Osteoblast (primary cell): ENCODE measurements around the gene EVI5. TPM values are rescaled to one million over a fixed set of nuclear protein-coding genes. Genes with fewer than 3 reads are reported as not detected.
"Not testable (repeated sequence)": the region's sequence is repeated elsewhere in the genome, so short reads cannot be mapped to it uniquely, and the experiment has no call there.

Source experiments
- DNase-seq: peaks from one replicate; pipeline ENCODE4 v3.0.0; 2011; ENCODE audit warnings: low spot score, mixed read lengths; ENCODE audit not compliant: insufficient read length; ENCODE audit errors: missing footprints
- H2AFZ ChIP-seq: 2 replicates; pipeline ENCODE4 v1.6.0; 2011; ENCODE audit warnings: mild to moderate bottlenecking, low read length
- H3K27ac ChIP-seq: 2 replicates; pipeline ENCODE4 v1.5.1; 2011; ENCODE audit warnings: mild to moderate bottlenecking, low read depth, low read length, moderate library complexity
- H3K27me3 ChIP-seq: 2 replicates; pipeline ENCODE4 v1.6.0; 2012; ENCODE audit warnings: mild to moderate bottlenecking, control low read depth, inconsistent platforms, low read length, moderate library complexity; ENCODE audit not compliant: insufficient read depth
- H3K36me3 ChIP-seq: 2 replicates; pipeline ENCODE4 v1.5.1; 2011; ENCODE audit warnings: mild to moderate bottlenecking, low read length, control low read depth, moderate library complexity; ENCODE audit not compliant: insufficient read depth
- H3K4me1 ChIP-seq: 2 replicates; pipeline ENCODE4 v1.5.1; 2011; ENCODE audit warnings: mild to moderate bottlenecking, low read length, control low read depth, moderate library complexity; ENCODE audit not compliant: insufficient read depth
- H3K4me2 ChIP-seq: 2 replicates; pipeline ENCODE4 v1.6.0; 2011; ENCODE audit warnings: mild to moderate bottlenecking, low read length; ENCODE audit not compliant: insufficient read depth
- H3K4me3 ChIP-seq: fragments of 200-600 bp; sonication (generic); 3 replicates; pipeline ENCODE4 v1.5.1; 2012; ENCODE audit warnings: mild to moderate bottlenecking, low read length, inconsistent platforms; ENCODE audit not compliant: insufficient read depth
- H3K79me2 ChIP-seq: 2 replicates; pipeline ENCODE4 v1.6.0; 2012; ENCODE audit warnings: mild to moderate bottlenecking, low read length, control low read depth, inconsistent platforms; ENCODE audit not compliant: insufficient read depth
- H3K9me3 ChIP-seq: 2 replicates; pipeline ENCODE4 v1.5.1; 2011; ENCODE audit warnings: low read depth, low read length, control low read depth
- H4K20me1 ChIP-seq: 2 replicates; pipeline ENCODE4 v1.6.0; 2012; ENCODE audit warnings: mild to moderate bottlenecking, low read length, control low read depth; ENCODE audit not compliant: insufficient read depth
- CTCF ChIP-seq: IDR thresholded peaks from 2 replicates; pipeline ENCODE4 v1.5.1; 2011; ENCODE audit warnings: mild to moderate bottlenecking, low read depth, low read length, moderate library complexity; ENCODE audit errors: extremely low read depth
- total RNA-seq: library from RNA; depleted of rRNA; stranded (reverse); fragments of >200 nt; gene quantifications from 2 replicates; pipeline ENCODE4 v1.2.3, GENCODE V29; 2012

EVI5 gene
- total RNA-seq, 1 donor: 51.8 TPM

- H3K4me2 ChIP-seq: no peak overlapping the region
- H3K36me3 ChIP-seq: no peaks in the 10 kb centered on the region
- H3K27me3 ChIP-seq: no peaks in the 10 kb centered on the region
- no peak for TF ChIP-seq CTCF
- no peak for DNase-seq
- no peak overlapping the region for H3K27ac ChIP-seq
- no peaks in the 10 kb centered on the region for H4K20me1 ChIP-seq
- peaks cover 10% of the 10 kb centered on the region for H3K79me2 ChIP-seq
- no peak overlapping the region for H2AFZ ChIP-seq
- H3K9me3 ChIP-seq: no peaks in the 10 kb centered on the region
- H3K4me3 ChIP-seq: no peak overlapping the region
- peaks cover 4% of the 10 kb centered on the region for H3K4me1 ChIP-seq
Observed at GRCh38 chr1:92728697-92729096, 56.2 kb downstream of the EVI5 start.

- H3K9me3 ChIP-seq, H3K4me3 ChIP-seq, H3K4me1 ChIP-seq, H3K27ac ChIP-seq, H3K36me3 ChIP-seq, H2AFZ ChIP-seq, DNase-seq, H3K79me2 ChIP-seq, H4K20me1 ChIP-seq, H3K27me3 ChIP-seq, H3K4me2 ChIP-seq: not testable (repeated sequence)
Observed at GRCh38 chr1:92723713-92724112, 61.2 kb downstream of the EVI5 start.

GRCh38 chr1:92721886-92722285, 63.0 kb downstream of the EVI5 start:
- H3K79me2 ChIP-seq: peaks cover 10% of the 10 kb centered on the region
- no peaks in the 10 kb centered on the region for H3K27me3 ChIP-seq
- H3K27ac ChIP-seq: no peak overlapping the region
- DNase-seq: no peak
- no peaks in the 10 kb centered on the region for H3K9me3 ChIP-seq
- no peaks in the 10 kb centered on the region for H3K36me3 ChIP-seq
- H3K4me1 ChIP-seq: no peaks in the 10 kb centered on the region
- H3K4me2 ChIP-seq: no peak overlapping the region
- no peak overlapping the region for H2AFZ ChIP-seq
- H4K20me1 ChIP-seq: no peaks in the 10 kb centered on the region
- no peak overlapping the region for H3K4me3 ChIP-seq
- TF ChIP-seq CTCF: no peak

GRCh38 chr1:92721157-92721556, 63.8 kb downstream of the EVI5 start:
- not testable (repeated sequence) for H3K4me1 ChIP-seq, H3K27me3 ChIP-seq, H3K9me3 ChIP-seq, H3K4me3 ChIP-seq, DNase-seq, H3K4me2 ChIP-seq, H2AFZ ChIP-seq, H4K20me1 ChIP-seq, H3K27ac ChIP-seq, H3K36me3 ChIP-seq, H3K79me2 ChIP-seq

- Histone ChIP-seq H4K20me1 (peaks cover 10% of the 10 kb centered on the region), H3K79me2 (peaks cover 19% of the 10 kb centered on the region)
- not testable (repeated sequence) for H2AFZ ChIP-seq, DNase-seq, H3K4me1 ChIP-seq, H3K27me3 ChIP-seq, H3K9me3 ChIP-seq, H3K4me3 ChIP-seq, H3K36me3 ChIP-seq, H3K4me2 ChIP-seq, H3K27ac ChIP-seq
Observed at GRCh38 chr1:92715476-92715951, 69.4 kb downstream of the EVI5 start.
